PC-9 (cell line): ENCODE data around the gene PREPL.

Source experiments
- EZH2 ChIP-seq: fragments of 200-600 bp; sonication (generic); IDR thresholded peaks from 2 replicates; pipeline ENCODE4 v1.8.0; 2017; ENCODE audit warnings: antibody characterized with exemption, low read depth
- TF ChIP-seq, protein P1 (sequence below): fragments of 200-600 bp; sonication (generic); conservative IDR thresholded peaks from 2 replicates; pipeline ENCODE4 v1.6.1; 2017; ENCODE audit warnings: mixed run types, antibody characterized with exemption, mild to moderate bottlenecking, moderate library complexity

GRCh38 chr2:44273596-44273995, 87.7 kb downstream of the PREPL start:
- TF ChIP-seq, protein P1, sequence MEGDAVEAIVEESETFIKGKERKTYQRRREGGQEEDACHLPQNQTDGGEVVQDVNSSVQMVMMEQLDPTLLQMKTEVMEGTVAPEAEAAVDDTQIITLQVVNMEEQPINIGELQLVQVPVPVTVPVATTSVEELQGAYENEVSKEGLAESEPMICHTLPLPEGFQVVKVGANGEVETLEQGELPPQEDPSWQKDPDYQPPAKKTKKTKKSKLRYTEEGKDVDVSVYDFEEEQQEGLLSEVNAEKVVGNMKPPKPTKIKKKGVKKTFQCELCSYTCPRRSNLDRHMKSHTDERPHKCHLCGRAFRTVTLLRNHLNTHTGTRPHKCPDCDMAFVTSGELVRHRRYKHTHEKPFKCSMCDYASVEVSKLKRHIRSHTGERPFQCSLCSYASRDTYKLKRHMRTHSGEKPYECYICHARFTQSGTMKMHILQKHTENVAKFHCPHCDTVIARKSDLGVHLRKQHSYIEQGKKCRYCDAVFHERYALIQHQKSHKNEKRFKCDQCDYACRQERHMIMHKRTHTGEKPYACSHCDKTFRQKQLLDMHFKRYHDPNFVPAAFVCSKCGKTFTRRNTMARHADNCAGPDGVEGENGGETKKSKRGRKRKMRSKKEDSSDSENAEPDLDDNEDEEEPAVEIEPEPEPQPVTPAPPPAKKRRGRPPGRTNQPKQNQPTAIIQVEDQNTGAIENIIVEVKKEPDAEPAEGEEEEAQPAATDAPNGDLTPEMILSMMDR = no peak
- no peak for TF ChIP-seq EZH2
